ENCODE measurements around the gene COTL1. TPM values are rescaled to one million over a fixed set of nuclear protein-coding genes. Genes with fewer than 3 reads are reported as not detected.
"Not testable (repeated sequence)": the region's sequence is repeated elsewhere in the genome, so short reads cannot be mapped to it uniquely, and the experiment has no call there.

Gene COTL1
- polyA plus RNA-seq, 4 donors, result 65.9 to 144 (median 141) TPM

- DNase-seq (ENCODE audit: low read depth in 4 of 4, low spot score in 3 of 4), result no peak
These were observed 43.7 kb downstream of the COTL1 start for GRCh38 chr16:84574191-84574590.

GRCh38 chr16:84572096-84572495, 45.8 kb downstream of the COTL1 start:
- DNase-seq (ENCODE audit: low read depth in 4 of 4, low spot score in 3 of 4), result no peak

- no peak for DNase-seq (ENCODE audit: low read depth in 4 of 4, low spot score in 3 of 4)
These were observed 46.4 kb downstream of the COTL1 start for GRCh38 chr16:84571506-84571905.

- DNase-seq (ENCODE audit: low read depth in 4 of 4, low spot score in 3 of 4), result no peak
These were observed 47.0 kb downstream of the COTL1 start for GRCh38 chr16:84570739-84571403.

- DNase-seq (ENCODE audit: low read depth in 4 of 4, low spot score in 3 of 4), result no peak
These were observed 48.4 kb downstream of the COTL1 start for GRCh38 chr16:84569382-84569987.

- DNase-seq (ENCODE audit: low read depth in 4 of 4, low spot score in 3 of 4), result no peak
These were observed 49.8 kb downstream of the COTL1 start for GRCh38 chr16:84568066-84568465.

- DNase-seq (ENCODE audit: low read depth in 4 of 4, low spot score in 3 of 4), result no peak
These were observed 50.5 kb downstream of the COTL1 start for GRCh38 chr16:84567286-84567962.

- no peak for DNase-seq (ENCODE audit: low read depth in 4 of 4, low spot score in 3 of 4)
These were observed 51.2 kb downstream of the COTL1 start for GRCh38 chr16:84566545-84567257.

- DNase-seq (ENCODE audit: low read depth in 4 of 4, low spot score in 3 of 4), result no peak
These were observed 52.0 kb downstream of the COTL1 start for GRCh38 chr16:84565669-84566495.

- DNase-seq (ENCODE audit: low read depth in 4 of 4, low spot score in 3 of 4), result no peak
These were observed 54.0 kb downstream of the COTL1 start for GRCh38 chr16:84563786-84564420.

- no peak for DNase-seq (ENCODE audit: low read depth in 4 of 4, low spot score in 3 of 4)
These were observed 54.7 kb downstream of the COTL1 start for GRCh38 chr16:84563064-84563715.

- no peak for DNase-seq (ENCODE audit: low read depth in 4 of 4, low spot score in 3 of 4)
These were observed 55.6 kb downstream of the COTL1 start for GRCh38 chr16:84562174-84562815.

- no peak for DNase-seq (ENCODE audit: low read depth in 4 of 4, low spot score in 3 of 4)
These were observed 56.6 kb downstream of the COTL1 start for GRCh38 chr16:84561291-84561690.

GRCh38 chr16:84560269-84560668, 57.6 kb downstream of the COTL1 start:
- DNase-seq (ENCODE audit: low read depth in 4 of 4, low spot score in 3 of 4), result no peak

- no peak for DNase-seq (ENCODE audit: low read depth in 4 of 4, low spot score in 3 of 4)
These were observed 58.5 kb downstream of the COTL1 start for GRCh38 chr16:84559311-84559932.

- not testable (repeated sequence) for DNase-seq (ENCODE audit: low read depth in 4 of 4, low spot score in 3 of 4)
These were observed 59.0 kb downstream of the COTL1 start for GRCh38 chr16:84558850-84559249.

- no peak for DNase-seq (ENCODE audit: low read depth in 4 of 4, low spot score in 3 of 4)
These were observed 60.4 kb downstream of the COTL1 start for GRCh38 chr16:84557504-84557903.

GRCh38 chr16:84557059-84557458, 60.8 kb downstream of the COTL1 start:
- no peak for DNase-seq (ENCODE audit: low read depth in 4 of 4, low spot score in 3 of 4)
